HCT116 (cell line): ENCODE results near the gene MEIKIN. TPM values are rescaled to one million over a fixed set of nuclear protein-coding genes. Genes with fewer than 3 reads are reported as not detected.

Experiments
- ATAC-seq: fragments of 200-7000 bp; cut with Tn5 transposase; 2 replicates; pipeline ENCODE4 v1.9.1; 2020; ENCODE audit warnings: mild to moderate bottlenecking, moderate library complexity
- BruUV-seq: library from RNA; stranded (reverse); fragments of 400-500 nt; replicated peaks from 2 replicates; lab custom pipeline; 2021; lab: Mats Ljungman, UMichigan
- CTCF ChIA-PET: fragments of 300-600 bp; sonication (Branson Sonifier 250); formaldehyde crosslinking; loops from one replicate; lab custom pipeline; 2021; ENCODE audit warnings: antibody characterized with exemption; lab: Charles Lee
- POLR2A ChIA-PET: fragments of 300-600, 350-600 bp; sonication (Branson Sonifier 250); formaldehyde crosslinking; loops from one replicate; lab custom pipeline; 2021; ENCODE audit warnings: antibody characterized with exemption; lab: Charles Lee
- RAD21 ChIA-PET, 2 experiments: fragments of 300-600 bp; sonication (Branson Sonifier 250); formaldehyde crosslinking; loops; one replicate each; lab custom pipeline; 2023; ENCODE audit warnings: low total read pairs in 2 of 2; ENCODE audit not compliant: uncharacterized antibody in 2 of 2, unreplicated experiment in 2 of 2, low non-redundant PET in 1 of 2; lab: Charles Lee
- DNase-seq: peaks from one replicate; pipeline ENCODE4 v3.0.0-alpha.2; 2010; ENCODE audit warnings: low read depth, low spot score
- H2AFZ ChIP-seq: fragments of 200-600 bp; shearing (Covaris generic), sonication (generic); 2 replicates; pipeline ENCODE4 v1.6.1; 2017; ENCODE audit warnings: low read depth, mixed run types, mixed read lengths, antibody characterized with exemption, low read length; ENCODE audit not compliant: poor library complexity, severe bottlenecking
- H3K27ac ChIP-seq: 2 replicates; pipeline ENCODE4 v1.5.1; 2012; ENCODE audit warnings: low read depth, low read length
- H3K27me3 ChIP-seq: fragments of 200-600 bp; sonication (generic); 2 replicates; pipeline ENCODE4 v1.6.1; 2016; ENCODE audit warnings: mixed run types, low read length, mixed read lengths; ENCODE audit not compliant: insufficient read depth
- H3K36me3 ChIP-seq, 2 experiments: fragments of 200-500 bp in 1 of 2; fragments of 200-600 bp in 1 of 2; sonication (Bioruptor generic) in 1 of 2; sonication (generic) in 1 of 2; 2 replicates each; pipeline versions ENCODE4 v1.5.1 to v1.6.1; 2014 to 2016; ENCODE audit warnings: low read length in 2 of 2, inconsistent platforms in 1 of 2, mixed read lengths in 1 of 2, mixed run types in 1 of 2; ENCODE audit not compliant: insufficient read depth in 2 of 2, control insufficient read depth in 1 of 2
- H3K4me1 ChIP-seq, 2 experiments: fragments of 200-600 bp in 1 of 2; sonication (generic) in 1 of 2; 2 replicates each; pipeline versions ENCODE4 v1.5.1 to v1.6.1; 2012 to 2017; ENCODE audit warnings: low read length in 2 of 2, inconsistent platforms in 1 of 2, mild to moderate bottlenecking in 1 of 2, mixed read lengths in 1 of 2, mixed run types in 1 of 2, moderate library complexity in 1 of 2; ENCODE audit not compliant: insufficient read depth in 2 of 2, control insufficient read depth in 1 of 2
- H3K4me2 ChIP-seq: fragments of 200-600 bp; sonication (generic); 2 replicates; pipeline ENCODE4 v1.6.1; 2017; ENCODE audit warnings: mixed run types, low read length, mixed read lengths
- H3K4me3 ChIP-seq, 2 experiments: fragments of 200-600 bp in 1 of 2; sonication (generic) in 1 of 2; replicated peaks in 1 of 2; 2 replicates each; pipeline ENCODE4 v1.5.1; 2011 to 2016; ENCODE audit warnings: low read length in 2 of 2, control low read depth in 1 of 2, low read depth in 1 of 2, mild to moderate bottlenecking in 1 of 2, mixed read lengths in 1 of 2, mixed run types in 1 of 2
- H3K79me2 ChIP-seq: fragments of 200-600 bp; sonication (generic); 2 replicates; pipeline ENCODE4 v1.6.1; 2017; ENCODE audit warnings: mild to moderate bottlenecking, mixed run types, low read length, moderate library complexity, mixed read lengths; ENCODE audit not compliant: insufficient read depth
- H3K9ac ChIP-seq: fragments of 200-600 bp; sonication (generic); 2 replicates; pipeline ENCODE4 v1.6.1; 2016; ENCODE audit warnings: low read length, mixed read lengths
- H3K9me2 ChIP-seq: fragments of 200-600 bp; sonication (generic), shearing (Covaris generic); 2 replicates; pipeline ENCODE4 v1.6.1; 2017; ENCODE audit warnings: mixed run types, mild to moderate bottlenecking, moderate library complexity; ENCODE audit not compliant: insufficient read depth
- H3K9me3 ChIP-seq, 2 experiments: fragments of 200-500 bp in 1 of 2; fragments of 200-600 bp in 1 of 2; sonication (Bioruptor generic) in 1 of 2; sonication (generic) in 1 of 2; 2 replicates each; pipeline ENCODE4 v1.6.1; 2014 to 2017; ENCODE audit warnings: low read length in 2 of 2, mixed read lengths in 2 of 2, inconsistent platforms in 1 of 2, low read depth in 1 of 2, mild to moderate bottlenecking in 1 of 2, mixed run types in 1 of 2, moderate library complexity in 1 of 2; ENCODE audit not compliant: control insufficient read depth in 1 of 2, insufficient read depth in 1 of 2
- H4K20me1 ChIP-seq: fragments of 200-600 bp; sonication (generic), shearing (Covaris generic); 2 replicates; pipeline ENCODE4 v1.6.1; 2017; ENCODE audit warnings: mixed run types, mild to moderate bottlenecking, moderate library complexity; ENCODE audit not compliant: insufficient read depth
- ATF3 ChIP-seq: IDR thresholded peaks from 2 replicates; pipeline ENCODE4 v1.6.1; 2012
- CBX3 ChIP-seq: IDR thresholded peaks from 2 replicates; pipeline ENCODE4 v1.6.1; 2012; ENCODE audit warnings: low read depth
- CEBPB ChIP-seq: IDR thresholded peaks from 2 replicates; pipeline ENCODE4 v1.6.1; 2012; ENCODE audit warnings: low read depth
- CTCF ChIP-seq, 3 experiments: fragments of 200-600 bp in 1 of 3; sonication (generic) in 1 of 3; IDR thresholded peaks in 2 of 3; conservative IDR thresholded peaks in 1 of 3; 2 replicates each; pipeline ENCODE4 v1.5.1; 2012 to 2017; ENCODE audit warnings: low read depth in 2 of 3, low read length in 2 of 3, antibody characterized with exemption in 1 of 3, borderline replicate concordance in 1 of 3, control low read depth in 1 of 3, mild to moderate bottlenecking in 1 of 3, mixed read lengths in 1 of 3, mixed run types in 1 of 3, moderate library complexity in 1 of 3; ENCODE audit not compliant: insufficient read depth in 1 of 3
- EGR1 ChIP-seq: IDR thresholded peaks from 2 replicates; pipeline ENCODE4 v1.6.1; 2012; ENCODE audit warnings: low read depth
- ELF1 ChIP-seq: IDR thresholded peaks from 2 replicates; pipeline ENCODE4 v1.6.1; 2012; ENCODE audit warnings: low read depth, borderline replicate concordance
- EZH2 ChIP-seq: fragments of 200-600 bp; sonication (generic); IDR thresholded peaks from 2 replicates; pipeline ENCODE4 v1.6.1; 2017; ENCODE audit warnings: antibody characterized with exemption, mixed run types
- EZH2phosphoT487 ChIP-seq: fragments of 200-600 bp; IDR thresholded peaks from 2 replicates; pipeline ENCODE4 v1.6.1; 2018; ENCODE audit warnings: antibody characterized with exemption, borderline replicate concordance
- FOSL1 ChIP-seq: IDR thresholded peaks from 2 replicates; pipeline ENCODE4 v1.6.1; 2012; ENCODE audit warnings: low read depth
- POLR2AphosphoS5 ChIP-seq: IDR thresholded peaks from 2 replicates; pipeline ENCODE4 v1.6.1; 2011; ENCODE audit warnings: mild to moderate bottlenecking, low read depth, low read length, moderate library complexity
- SIN3A ChIP-seq: IDR thresholded peaks from 2 replicates; pipeline ENCODE4 v1.6.1; 2012; ENCODE audit warnings: low read depth
- SP1 ChIP-seq: IDR thresholded peaks from 2 replicates; pipeline ENCODE4 v1.6.1; 2012; ENCODE audit warnings: low read depth
- TCF7L2 ChIP-seq: IDR thresholded peaks from 2 replicates; pipeline ENCODE4 v1.7.0; 2011; ENCODE audit warnings: borderline replicate concordance, inconsistent platforms; ENCODE audit not compliant: insufficient read depth, insufficient read length; ENCODE audit errors: extremely low read depth
- YY1 ChIP-seq: IDR thresholded peaks from 2 replicates; pipeline ENCODE4 v1.6.1; 2011; ENCODE audit warnings: low read length, low read depth, moderate library complexity, mild to moderate bottlenecking; ENCODE audit not compliant: insufficient replicate concordance; ENCODE audit errors: extremely low read depth
- ZFX ChIP-seq: fragments of 450-650 bp; IDR thresholded peaks from 2 replicates; pipeline ENCODE4 v1.6.1; 2017
- ZNF274 ChIP-seq: fragments of 200-500 bp; sonication (Bioruptor generic); IDR thresholded peaks from 2 replicates; pipeline ENCODE4 v1.6.1; 2014; ENCODE audit warnings: mild to moderate bottlenecking, low read depth, low read length, inconsistent platforms
- intact Hi-C: fragments of 100-400 bp; cut with micrococcal nuclease; formaldehyde crosslinking; loops from 2 replicates; pipeline ENCODE4 v1.10.0; 2022
- total RNA-seq: library from RNA; stranded (reverse); gene quantifications from one replicate; pipeline ENCODE4 v1.2.1, GENCODE V29; 2021; ENCODE audit not compliant: unreplicated experiment

Gene MEIKIN
- total RNA-seq, 1 experiment from 2014 or later, result not detected

- no peak overlapping the region for H3K27ac ChIP-seq
- H3K36me3 ChIP-seq, result no peaks in the 10 kb centered on the region
- peaks cover 4 to 18% of the 10 kb centered on the region in 2 experiments; a peak in 3 of 4 replicates for H3K4me1 ChIP-seq
- peaks cover 66% of the 10 kb centered on the region for H3K79me2 ChIP-seq
- H3K9me3 ChIP-seq, result no peaks in the 10 kb centered on the region
- ChIA-PET CTCF (no interaction called here), POLR2A (no interaction called here), RAD21 (no interaction called here)
- no peaks in the 10 kb centered on the region for H3K27me3 ChIP-seq
- intact Hi-C loops, result no loop called here
- ATAC-seq (no peak), DNase-seq (no peak)
- BruUV-seq, result no TSS peak
- TF ChIP-seq EZH2phosphoT487 (no peak), EGR1 (no peak), POLR2AphosphoS5 (no peak), SP1 (no peak), YY1 (no peak), CEBPB (no peak), ZFX (no peak), ATF3 (no peak), CBX3 (no peak)
- H3K9me2 ChIP-seq, result no peaks in the 10 kb centered on the region
- H3K4me2 ChIP-seq, result no peak overlapping the region
- H3K4me3 ChIP-seq, result no peak overlapping the region
- H3K9ac ChIP-seq, result no peak overlapping the region
- no peaks in the 10 kb centered on the region for H4K20me1 ChIP-seq
- H2AFZ ChIP-seq, result no peak overlapping the region
Observed at GRCh38 chr5:131794586-131794985, 150.9 kb downstream of the MEIKIN start.

- peaks cover 82% of the 10 kb centered on the region for H3K79me2 ChIP-seq
- no peaks in the 10 kb centered on the region for H3K27me3 ChIP-seq
- no TSS peak for BruUV-seq
- no peak overlapping the region for H2AFZ ChIP-seq
- no peaks in the 10 kb centered on the region for H4K20me1 ChIP-seq
- H3K9me2 ChIP-seq, result no peaks in the 10 kb centered on the region
- ChIA-PET RAD21 (no interaction called here), CTCF (no interaction called here), POLR2A (no interaction called here)
- H3K4me1 ChIP-seq, result peaks cover 3 to 18% of the 10 kb centered on the region in 2 experiments; a peak in 3 of 4 replicates
- H3K36me3 ChIP-seq, result no peaks in the 10 kb centered on the region
- intact Hi-C loops, result no loop called here
- H3K4me2 ChIP-seq, result no peak overlapping the region
- DNase-seq (no peak), ATAC-seq (no peak)
- H3K9ac ChIP-seq, result no peak overlapping the region
- H3K9me3 ChIP-seq, result no peaks in the 10 kb centered on the region
- no peak overlapping the region for H3K4me3 ChIP-seq
- no peak overlapping the region for H3K27ac ChIP-seq
- no peak for TF ChIP-seq ELF1
- no peak for TF ChIP-seq EZH2
- no peak for TF ChIP-seq FOSL1
- no peak for TF ChIP-seq CEBPB
- TF ChIP-seq EZH2phosphoT487, result no peak
- TF ChIP-seq SIN3A, result no peak
- TF ChIP-seq YY1, result no peak
- TF ChIP-seq TCF7L2, result no peak
- no peak for TF ChIP-seq SP1
- no peak for TF ChIP-seq POLR2AphosphoS5
- no peak for TF ChIP-seq ATF3
- no peak for TF ChIP-seq ZFX
- TF ChIP-seq ZNF274, result no peak
- TF ChIP-seq CTCF (IDR thresholded peaks at IDR 0.05 in 2 of 3, conservative IDR thresholded peaks at IDR 0.05 in 1 of 3; ENCODE audit: borderline replicate concordance in 1 of 3, insufficient read depth in 1 of 3, low read depth in 2 of 3, low read length in 2 of 3), result no peak
Observed at GRCh38 chr5:131792896-131793295, 152.6 kb downstream of the MEIKIN start.
